Limb (tissue), 2 donors: ENCODE measurements around the gene ZNF592.

Source experiments
- DNase-seq, 2 donors: peaks; one replicate each; pipeline ENCODE4 v3.0.0-alpha.2; 2016; ENCODE audit errors: extremely low spot score in 2 of 2

ZNF592 gene

DNA sequence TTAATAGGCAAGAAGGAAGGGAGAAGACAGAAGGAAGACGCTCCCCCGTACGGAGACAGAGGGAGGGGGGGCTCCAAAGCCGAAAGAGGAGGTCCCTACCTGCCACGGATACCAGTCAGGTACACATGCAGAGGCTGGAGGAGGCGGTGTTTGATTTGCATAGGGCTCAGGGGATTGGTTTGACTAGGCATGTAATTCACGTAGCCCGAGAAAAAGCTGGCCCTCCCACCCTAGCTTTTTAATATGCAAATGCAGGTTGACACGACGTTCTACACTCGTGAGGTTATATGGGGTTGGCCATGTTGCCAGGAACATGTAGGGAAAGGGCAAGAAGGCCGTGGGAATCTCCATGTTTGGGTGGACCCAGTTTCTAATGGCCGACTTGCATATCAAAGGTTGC, 29.8 kb downstream of the ZNF592 start:
- DNase-seq = no peak

- DNase-seq = no peak
These were observed 32.1 kb downstream of the ZNF592 start for GRCh38 chr15:84780492-84780891.

- no peak for DNase-seq
These were observed 33.1 kb downstream of the ZNF592 start for GRCh38 chr15:84781495-84781894.

GRCh38 chr15:84782346-84782745, 34.0 kb downstream of the ZNF592 start:
- no peak for DNase-seq

GRCh38 chr15:84783493-84784251, 35.3 kb downstream of the ZNF592 start:
- DNase-seq = no peak

GRCh38 chr15:84784262-84784661, 35.9 kb downstream of the ZNF592 start:
- no peak for DNase-seq

DNA sequence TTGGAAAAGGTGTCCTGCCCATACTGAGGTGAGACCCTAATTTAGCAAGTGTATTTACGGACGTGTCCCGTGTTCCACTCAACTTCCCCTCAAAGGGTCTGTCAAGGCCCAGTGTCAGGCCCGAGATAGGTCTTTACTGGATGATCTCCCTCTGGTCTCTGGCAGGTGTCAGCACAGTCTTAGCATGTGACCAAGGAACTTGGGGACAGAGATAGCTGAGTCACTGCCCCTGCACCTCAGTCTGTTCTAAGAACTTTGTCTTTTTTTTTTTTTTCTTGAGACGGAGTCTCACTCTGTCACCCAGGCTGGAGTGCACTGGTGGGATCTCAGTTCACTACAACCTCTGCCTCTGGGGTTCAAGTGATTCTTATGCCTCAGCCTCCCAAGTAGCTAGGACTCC, 36.7 kb downstream of the ZNF592 start:
- DNase-seq = no peak

DNA sequence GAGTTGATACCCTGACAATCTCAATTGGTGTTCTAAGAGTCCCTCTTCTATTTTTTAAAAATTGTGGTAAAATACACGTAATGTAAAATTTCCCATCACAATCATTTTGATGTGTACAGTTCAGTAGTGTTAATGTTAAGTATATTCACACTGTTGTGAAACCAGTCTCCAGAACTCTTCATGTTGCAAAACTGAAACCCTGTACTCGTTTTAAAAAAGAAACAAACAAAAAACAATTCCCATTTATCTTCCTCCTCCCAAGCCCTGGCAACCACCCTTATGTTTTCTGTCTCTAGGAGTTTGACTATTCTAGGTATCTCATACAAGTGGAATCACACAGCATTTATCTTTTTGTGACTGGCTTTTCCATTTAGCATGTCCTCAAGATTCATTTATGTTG, 40.1 kb downstream of the ZNF592 start:
- DNase-seq = no peak

DNA sequence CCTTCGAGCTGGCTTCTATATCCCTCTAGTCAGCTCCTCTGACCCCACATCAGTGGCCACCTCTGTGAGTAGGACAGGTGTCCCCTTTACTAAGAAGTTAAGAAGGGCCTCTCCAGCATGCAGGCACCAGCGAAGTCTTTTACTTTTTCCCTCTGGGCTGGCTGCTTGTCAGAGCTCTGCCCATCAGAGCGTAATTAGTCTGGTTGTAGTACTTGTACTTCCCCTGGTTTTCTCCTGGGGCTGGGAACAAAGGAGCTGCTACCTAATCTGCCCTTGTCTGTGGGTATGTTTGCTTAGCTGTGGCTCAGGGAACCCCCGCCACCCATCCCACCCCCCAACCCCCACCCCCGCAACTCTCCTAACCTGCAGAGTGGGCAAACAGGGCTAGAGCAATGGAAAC, 41.4 kb downstream of the ZNF592 start:
- DNase-seq = no peak

DNA sequence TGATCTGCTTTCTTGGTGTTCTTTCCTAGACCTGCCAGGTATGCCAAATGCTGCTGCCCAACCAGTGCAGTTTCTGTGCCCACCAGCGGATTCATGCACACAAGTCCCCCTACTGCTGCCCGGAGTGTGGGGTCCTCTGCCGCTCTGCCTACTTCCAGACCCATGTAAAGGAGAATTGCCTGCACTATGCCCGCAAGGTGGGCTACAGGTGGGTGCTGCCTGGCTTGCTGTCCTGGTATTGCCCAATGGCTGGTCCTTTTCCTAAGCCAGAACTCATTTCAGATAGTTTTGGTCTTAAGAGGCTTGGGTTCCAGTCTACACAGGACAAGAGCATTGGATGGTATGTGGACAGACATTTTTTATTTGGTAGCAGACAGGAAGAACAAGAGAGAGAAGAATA, 42.3 kb downstream of the ZNF592 start:
- DNase-seq = no peak

DNA sequence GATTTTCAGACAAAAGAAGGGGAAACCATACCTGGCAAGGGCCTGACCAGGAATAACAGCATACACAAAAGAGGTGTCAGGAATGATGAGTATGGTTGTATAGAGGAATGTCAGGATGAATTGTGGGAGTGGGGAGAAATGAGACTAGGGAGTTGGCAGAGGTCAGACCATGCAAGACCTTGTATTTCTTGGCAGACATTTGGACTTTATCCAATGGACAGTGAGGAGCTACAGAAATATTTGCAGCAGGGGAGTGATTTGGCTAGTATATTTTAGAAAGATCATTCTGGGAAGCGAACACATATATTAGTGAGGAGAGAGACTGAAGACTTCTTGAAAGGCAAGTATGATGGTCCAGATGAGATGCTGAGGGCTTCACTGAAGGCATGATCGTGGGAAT, 43.4 kb downstream of the ZNF592 start:
- DNase-seq = no peak

DNA sequence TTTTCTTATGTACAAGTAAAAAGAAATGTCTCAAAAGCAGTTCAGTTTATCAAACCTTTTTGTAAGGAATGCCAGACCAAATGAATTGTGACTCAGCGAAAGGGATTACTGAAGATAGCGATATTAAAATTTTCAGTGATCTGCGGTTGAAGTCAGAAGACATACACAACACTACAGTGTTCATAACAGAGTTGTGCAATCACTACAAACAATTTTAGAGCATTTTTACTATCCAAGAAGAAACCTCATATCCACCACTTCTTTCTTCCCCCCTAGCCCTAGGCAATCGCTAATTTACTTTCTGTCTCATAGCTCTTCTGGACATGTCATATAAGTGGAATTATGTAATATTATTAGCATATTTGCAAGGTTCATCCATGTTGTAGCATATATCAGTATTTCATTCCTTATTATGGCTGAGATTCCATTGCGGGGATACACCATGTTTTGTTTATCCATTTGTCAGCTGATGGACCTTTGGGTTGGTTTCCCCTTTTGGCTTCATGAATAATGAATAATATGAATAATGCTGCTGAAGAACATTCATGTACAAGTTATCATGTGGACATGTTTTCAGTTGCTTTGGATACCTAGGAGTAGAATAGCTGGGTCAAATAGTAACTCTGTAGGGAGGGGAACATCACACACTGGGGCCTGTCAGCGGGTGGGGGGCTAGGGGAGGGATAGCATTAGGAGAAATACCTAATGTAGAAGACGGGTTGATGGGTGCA, 45.2 kb downstream of the ZNF592 start:
- DNase-seq = no peak

GRCh38 chr15:84794162-84794547, 45.8 kb downstream of the ZNF592 start:
- no peak for DNase-seq

- DNase-seq = no peak
These were observed 46.8 kb downstream of the ZNF592 start for GRCh38 chr15:84795186-84795585.

- no peak for DNase-seq
These were observed 48.8 kb downstream of the ZNF592 start for GRCh38 chr15:84797212-84797611.

GRCh38 chr15:84797801-84798200, 49.4 kb downstream of the ZNF592 start:
- DNase-seq = no peak

DNA sequence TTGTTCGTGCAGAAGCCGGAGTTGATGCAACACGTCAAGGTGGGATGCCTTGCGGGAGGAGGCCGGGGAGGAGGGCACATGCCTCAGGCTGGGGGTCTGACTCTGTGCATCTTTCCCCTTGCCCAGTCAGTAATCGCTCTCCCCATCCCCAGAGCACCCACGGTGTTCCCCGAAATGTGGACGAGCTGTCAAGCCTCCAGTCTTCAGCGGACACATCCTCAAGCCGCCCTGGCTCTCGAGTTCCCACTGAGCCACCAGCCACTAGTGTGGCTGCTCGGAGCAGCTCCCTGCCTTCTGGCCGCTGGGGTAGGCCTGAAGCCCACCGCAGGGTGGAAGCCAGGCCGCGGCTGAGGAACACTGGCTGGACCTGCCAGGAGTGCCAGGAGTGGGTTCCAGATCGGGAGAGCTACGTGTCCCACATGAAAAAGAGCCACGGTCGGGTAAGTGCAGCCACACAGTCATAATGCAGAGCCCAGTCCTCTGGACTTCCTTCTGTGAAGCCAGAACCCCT, 50.1 kb downstream of the ZNF592 start:
- DNase-seq = no peak

GRCh38 chr15:84799511-84800187, 51.3 kb downstream of the ZNF592 start:
- no peak for DNase-seq

GRCh38 chr15:84800365-84800806, 52.0 kb downstream of the ZNF592 start:
- DNase-seq = no peak

GRCh38 chr15:84804005-84804900, 55.9 kb downstream of the ZNF592 start:
- DNase-seq = no peak

GRCh38 chr15:84805221-84805620, 56.8 kb downstream of the ZNF592 start:
- DNase-seq = no peak
